GM23338 (cell line): ENCODE measurements around the gene ADCY3. TPM values are rescaled to one million over a fixed set of nuclear protein-coding genes. Genes with fewer than 3 reads are reported as not detected.

Source experiments
- ATAC-seq: fragments of 200-7000 bp; cut with Tn5 transposase; 3 replicates; pipeline ENCODE4 v1.9.1; 2020
- DNase-seq: peaks from one replicate; pipeline ENCODE4 v3.0.0-alpha.2; 2015; ENCODE audit warnings: low spot score
- H2AFZ ChIP-seq: fragments of 200-600 bp; sonication (generic); 2 replicates; pipeline ENCODE4 v1.8.0; 2016; ENCODE audit warnings: antibody characterized with exemption, mild to moderate bottlenecking, moderate library complexity
- H3F3A ChIP-seq: fragments of 200-600 bp; sonication (generic); replicated peaks from 2 replicates; pipeline ENCODE4 v1.8.0; 2017; ENCODE audit warnings: antibody characterized with exemption, mixed run types, low read depth
- H3K27ac ChIP-seq: fragments of 200-600 bp; sonication (generic); 2 replicates; pipeline ENCODE4 v1.6.1; 2016; ENCODE audit warnings: low read depth
- H3K27me3 ChIP-seq: fragments of 200-600 bp; sonication (generic); 2 replicates; pipeline ENCODE4 v1.8.0; 2016; ENCODE audit warnings: mild to moderate bottlenecking, mixed run types, moderate library complexity; ENCODE audit not compliant: insufficient read depth
- H3K36me3 ChIP-seq: fragments of 200-600 bp; sonication (generic); 2 replicates; pipeline ENCODE4 v1.8.0; 2016; ENCODE audit warnings: mild to moderate bottlenecking; ENCODE audit not compliant: insufficient read depth
- H3K4me1 ChIP-seq: fragments of 200-600 bp; sonication (generic); 2 replicates; pipeline ENCODE4 v1.8.0; 2016; ENCODE audit warnings: mild to moderate bottlenecking, moderate library complexity; ENCODE audit not compliant: insufficient read depth
- H3K4me2 ChIP-seq: fragments of 200-600 bp; sonication (generic); 2 replicates; pipeline ENCODE4 v1.7.1; 2017; ENCODE audit warnings: mixed run types
- H3K4me3 ChIP-seq: fragments of 200-600 bp; sonication (generic); 2 replicates; pipeline ENCODE4 v1.6.1; 2016; ENCODE audit warnings: mixed run types
- H3K79me2 ChIP-seq: fragments of 200-600 bp; sonication (generic); replicated peaks from 2 replicates; pipeline ENCODE4 v1.8.0; 2017; ENCODE audit warnings: mild to moderate bottlenecking; ENCODE audit not compliant: insufficient read depth
- H3K9me2 ChIP-seq: fragments of 200-600 bp; sonication (generic); 2 replicates; pipeline ENCODE4 v1.8.0; 2017; ENCODE audit not compliant: insufficient read depth
- H4K20me1 ChIP-seq: fragments of 200-600 bp; sonication (generic); replicated peaks from 2 replicates; pipeline ENCODE4 v1.8.0; 2017; ENCODE audit warnings: mild to moderate bottlenecking; ENCODE audit not compliant: insufficient read depth
- H3K27ac Mint-ChIP-seq: 2 replicates; pipeline ENCODE4 v1.8.0; 2020; ENCODE audit warnings: inconsistent platforms, mild to moderate bottlenecking, moderate library complexity, mixed read lengths
- H3K27me3 Mint-ChIP-seq: 3 replicates; pipeline ENCODE4 v1.8.0; 2022; ENCODE audit warnings: low read depth, mild to moderate bottlenecking, moderate library complexity, mixed read lengths, inconsistent platforms; ENCODE audit not compliant: insufficient read depth, poor library complexity
- H3K36me3 Mint-ChIP-seq: 3 replicates; pipeline ENCODE4 v1.8.0; 2021; ENCODE audit warnings: low read depth, mild to moderate bottlenecking, inconsistent platforms, moderate library complexity, mixed read lengths
- H3K4me1 Mint-ChIP-seq: 3 replicates; pipeline ENCODE4 v1.8.0; 2020; ENCODE audit warnings: mild to moderate bottlenecking, inconsistent platforms, mixed read lengths
- H3K4me3 Mint-ChIP-seq: 3 replicates; pipeline ENCODE4 v1.8.0; 2021; ENCODE audit warnings: moderate library complexity, mild to moderate bottlenecking, inconsistent platforms, mixed read lengths
- H3K9me3 Mint-ChIP-seq: 3 replicates; pipeline ENCODE4 v1.8.0; 2020; ENCODE audit warnings: moderate library complexity, mild to moderate bottlenecking, inconsistent platforms, mixed read lengths
- CREB1 ChIP-seq: fragments of 250-450 bp; sonication (Bioruptor Pico); IDR thresholded peaks from 2 replicates; pipeline ENCODE4 v1.5.0; 2020; ENCODE audit warnings: low read depth, mild to moderate bottlenecking, moderate library complexity
- JUNB ChIP-seq: IDR thresholded peaks from one replicate; pipeline ENCODE4 v1.6.1; 2016; ENCODE audit warnings: antibody characterized with exemption; ENCODE audit not compliant: unreplicated experiment
- ZNF114 ChIP-seq: fragments of 250-450 bp; sonication (Bioruptor Pico); IDR thresholded peaks from 2 replicates; pipeline ENCODE4 v1.5.0; 2020; ENCODE audit warnings: mild to moderate bottlenecking, moderate library complexity
- ZNF331 ChIP-seq: fragments of 250-450 bp; sonication (Bioruptor Pico); IDR thresholded peaks from 2 replicates; pipeline ENCODE4 v1.5.0; 2020; ENCODE audit warnings: low read depth, mild to moderate bottlenecking, moderate library complexity
- polyA plus RNA-seq: library from polyadenylated mRNA; unstranded; fragments of >200 nt; fragmentation: Nextera tagmentation; extraction: Ambion mirVana; gene quantifications from 2 replicates; pipeline ENCODE4 v1.2.1, GENCODE V29; 2016
- total RNA-seq: library from RNA; depleted of rRNA; stranded (reverse); fragments of >200 nt; shearing (Covaris generic); gene quantifications from 2 replicates; pipeline ENCODE4 v1.2.3, GENCODE V29; 2014
- TF ChIP-seq, protein P1 (sequence below): fragments of 250-450 bp; sonication (Bioruptor Pico); IDR thresholded peaks from 2 replicates; pipeline ENCODE4 v1.5.0; 2020; ENCODE audit warnings: mild to moderate bottlenecking, moderate library complexity
- TF ChIP-seq, protein P2 (sequence below): IDR thresholded peaks from 2 replicates; pipeline ENCODE4 v1.6.1; 2016; ENCODE audit warnings: antibody characterized with exemption
- TF ChIP-seq, protein P3 (sequence below): IDR thresholded peaks from one replicate; pipeline ENCODE4 v1.6.1; 2018; ENCODE audit warnings: antibody characterized with exemption; ENCODE audit not compliant: unreplicated experiment

ADCY3 gene
- total and polyA plus RNA-seq, 2 experiments from 2014 or later: 9.7 to 32.4 TPM

DNA sequence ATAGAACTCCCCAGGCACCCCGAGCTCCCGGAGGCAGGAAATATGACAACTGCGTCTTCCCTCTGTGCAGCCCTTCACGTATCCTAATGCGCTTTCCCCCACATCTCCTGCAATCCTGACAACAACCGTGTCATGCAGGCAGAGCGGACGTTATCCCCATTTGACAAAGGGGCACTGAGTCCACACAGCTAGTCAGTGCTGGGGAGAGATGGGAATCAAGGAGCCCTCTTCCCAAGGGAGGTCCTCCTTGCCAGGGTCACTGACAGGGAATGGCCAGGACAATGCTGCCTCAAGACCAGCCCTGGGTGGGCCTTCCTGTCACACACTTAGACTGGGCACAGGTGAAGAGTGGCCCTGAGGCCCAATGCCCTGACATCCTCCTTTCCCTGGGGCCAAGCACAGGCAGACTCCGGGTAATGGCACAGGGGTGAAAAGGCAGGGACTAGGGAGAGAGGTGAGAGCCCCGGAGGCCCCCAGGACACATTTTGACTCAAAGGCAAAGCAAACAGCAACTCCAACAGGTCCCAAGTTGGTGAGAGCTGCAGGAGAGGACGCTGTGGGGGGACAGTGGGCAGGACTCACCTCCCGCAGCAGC, 2.2 kb downstream of the ADCY3 start (continued):
- TF ChIP-seq, protein P1, sequence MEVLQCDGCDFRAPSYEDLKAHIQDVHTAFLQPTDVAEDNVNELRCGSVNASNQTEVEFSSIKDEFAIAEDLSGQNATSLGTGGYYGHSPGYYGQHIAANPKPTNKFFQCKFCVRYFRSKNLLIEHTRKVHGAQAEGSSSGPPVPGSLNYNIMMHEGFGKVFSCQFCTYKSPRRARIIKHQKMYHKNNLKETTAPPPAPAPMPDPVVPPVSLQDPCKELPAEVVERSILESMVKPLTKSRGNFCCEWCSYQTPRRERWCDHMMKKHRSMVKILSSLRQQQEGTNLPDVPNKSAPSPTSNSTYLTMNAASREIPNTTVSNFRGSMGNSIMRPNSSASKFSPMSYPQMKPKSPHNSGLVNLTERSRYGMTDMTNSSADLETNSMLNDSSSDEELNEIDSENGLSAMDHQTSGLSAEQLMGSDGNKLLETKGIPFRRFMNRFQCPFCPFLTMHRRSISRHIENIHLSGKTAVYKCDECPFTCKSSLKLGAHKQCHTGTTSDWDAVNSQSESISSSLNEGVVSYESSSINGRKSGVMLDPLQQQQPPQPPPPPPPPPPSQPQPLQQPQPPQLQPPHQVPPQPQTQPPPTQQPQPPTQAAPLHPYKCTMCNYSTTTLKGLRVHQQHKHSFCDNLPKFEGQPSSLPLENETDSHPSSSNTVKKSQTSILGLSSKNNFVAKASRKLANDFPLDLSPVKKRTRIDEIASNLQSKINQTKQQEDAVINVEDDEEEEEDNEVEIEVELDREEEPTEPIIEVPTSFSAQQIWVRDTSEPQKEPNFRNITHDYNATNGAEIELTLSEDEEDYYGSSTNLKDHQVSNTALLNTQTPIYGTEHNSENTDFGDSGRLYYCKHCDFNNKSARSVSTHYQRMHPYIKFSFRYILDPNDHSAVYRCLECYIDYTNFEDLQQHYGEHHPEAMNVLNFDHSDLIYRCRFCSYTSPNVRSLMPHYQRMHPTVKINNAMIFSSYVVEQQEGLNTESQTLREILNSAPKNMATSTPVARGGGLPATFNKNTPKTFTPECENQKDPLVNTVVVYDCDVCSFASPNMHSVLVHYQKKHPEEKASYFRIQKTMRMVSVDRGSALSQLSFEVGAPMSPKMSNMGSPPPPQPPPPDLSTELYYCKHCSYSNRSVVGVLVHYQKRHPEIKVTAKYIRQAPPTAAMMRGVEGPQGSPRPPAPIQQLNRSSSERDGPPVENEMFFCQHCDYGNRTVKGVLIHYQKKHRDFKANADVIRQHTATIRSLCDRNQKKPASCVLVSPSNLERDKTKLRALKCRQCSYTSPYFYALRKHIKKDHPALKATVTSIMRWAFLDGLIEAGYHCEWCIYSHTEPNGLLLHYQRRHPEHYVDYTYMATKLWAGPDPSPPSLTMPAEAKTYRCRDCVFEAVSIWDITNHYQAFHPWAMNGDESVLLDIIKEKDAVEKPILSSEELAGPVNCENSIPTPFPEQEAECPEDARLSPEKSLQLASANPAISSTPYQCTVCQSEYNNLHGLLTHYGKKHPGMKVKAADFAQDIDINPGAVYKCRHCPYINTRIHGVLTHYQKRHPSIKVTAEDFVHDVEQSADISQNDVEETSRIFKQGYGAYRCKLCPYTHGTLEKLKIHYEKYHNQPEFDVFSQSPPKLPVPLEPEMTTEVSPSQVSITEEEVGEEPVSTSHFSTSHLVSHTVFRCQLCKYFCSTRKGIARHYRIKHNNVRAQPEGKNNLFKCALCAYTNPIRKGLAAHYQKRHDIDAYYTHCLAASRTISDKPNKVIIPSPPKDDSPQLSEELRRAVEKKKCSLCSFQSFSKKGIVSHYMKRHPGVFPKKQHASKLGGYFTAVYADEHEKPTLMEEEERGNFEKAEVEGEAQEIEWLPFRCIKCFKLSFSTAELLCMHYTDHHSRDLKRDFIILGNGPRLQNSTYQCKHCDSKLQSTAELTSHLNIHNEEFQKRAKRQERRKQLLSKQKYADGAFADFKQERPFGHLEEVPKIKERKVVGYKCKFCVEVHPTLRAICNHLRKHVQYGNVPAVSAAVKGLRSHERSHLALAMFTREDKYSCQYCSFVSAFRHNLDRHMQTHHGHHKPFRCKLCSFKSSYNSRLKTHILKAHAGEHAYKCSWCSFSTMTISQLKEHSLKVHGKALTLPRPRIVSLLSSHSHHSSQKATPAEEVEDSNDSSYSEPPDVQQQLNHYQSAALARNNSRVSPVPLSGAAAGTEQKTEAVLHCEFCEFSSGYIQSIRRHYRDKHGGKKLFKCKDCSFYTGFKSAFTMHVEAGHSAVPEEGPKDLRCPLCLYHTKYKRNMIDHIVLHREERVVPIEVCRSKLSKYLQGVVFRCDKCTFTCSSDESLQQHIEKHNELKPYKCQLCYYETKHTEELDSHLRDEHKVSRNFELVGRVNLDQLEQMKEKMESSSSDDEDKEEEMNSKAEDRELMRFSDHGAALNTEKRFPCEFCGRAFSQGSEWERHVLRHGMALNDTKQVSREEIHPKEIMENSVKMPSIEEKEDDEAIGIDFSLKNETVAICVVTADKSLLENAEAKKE (CRISPR knock-in tag): no peak
- TF ChIP-seq ZNF331 (no peak), CREB1 (CRISPR knock-in tag) (no peak)

DNA sequence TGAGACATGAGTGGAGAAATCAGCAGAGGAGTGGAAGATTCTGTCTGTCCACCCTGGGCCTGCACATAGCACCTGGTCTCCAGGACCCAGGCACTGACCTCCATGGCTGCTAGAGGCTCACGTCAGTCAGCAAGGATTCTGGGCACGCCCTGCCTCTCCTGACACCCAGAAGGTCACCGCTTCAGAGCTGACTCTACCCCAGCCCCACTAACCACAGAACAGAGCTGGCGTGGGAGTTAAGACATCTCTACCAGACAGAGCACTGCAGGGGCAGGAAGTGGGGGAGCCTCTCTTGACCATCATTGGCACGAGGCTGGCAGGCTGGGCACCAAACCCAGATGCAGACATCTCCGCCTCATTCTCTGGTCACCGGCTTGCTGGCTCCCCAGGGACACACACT, 3.0 kb downstream of the ADCY3 start:
- 0 out of 3 replicates have a peak, but pooled peaks cover 3% of the 10 kb centered on the region for H3K9me3 Mint-ChIP-seq
- ATAC-seq (no peak), DNase-seq (no peak)
- peaks cover 11% of the 10 kb centered on the region; the same call in 1 of the 2 replicates for H4K20me1 ChIP-seq
- peaks cover 8% of the 10 kb centered on the region for H3K4me1 ChIP-seq
- H3K27me3 Mint-ChIP-seq: peaks cover 12% of the 10 kb centered on the region
- peaks cover 29% of the 10 kb centered on the region for H3K4me1 Mint-ChIP-seq
- H3K9me2 ChIP-seq: no peaks in the 10 kb centered on the region
- H3K4me2 ChIP-seq: no peak overlapping the region
- H3K79me2 ChIP-seq: peaks cover 20% of the 10 kb centered on the region
- H3K4me3 Mint-ChIP-seq: no peak overlapping the region
- H3K4me3 ChIP-seq: no peak overlapping the region
- H3K36me3 ChIP-seq: no peaks in the 10 kb centered on the region
- H3K27ac Mint-ChIP-seq: no peak overlapping the region
- H3K27me3 ChIP-seq: no peaks in the 10 kb centered on the region
- no peak overlapping the region for H2AFZ ChIP-seq
- H3K27ac ChIP-seq: no peak overlapping the region
- H3F3A ChIP-seq: peaks cover 4% of the 10 kb centered on the region; the same call in 1 of the 2 replicates
- H3K36me3 Mint-ChIP-seq: peaks cover 15% of the 10 kb centered on the region
- TF ChIP-seq, protein P2, sequence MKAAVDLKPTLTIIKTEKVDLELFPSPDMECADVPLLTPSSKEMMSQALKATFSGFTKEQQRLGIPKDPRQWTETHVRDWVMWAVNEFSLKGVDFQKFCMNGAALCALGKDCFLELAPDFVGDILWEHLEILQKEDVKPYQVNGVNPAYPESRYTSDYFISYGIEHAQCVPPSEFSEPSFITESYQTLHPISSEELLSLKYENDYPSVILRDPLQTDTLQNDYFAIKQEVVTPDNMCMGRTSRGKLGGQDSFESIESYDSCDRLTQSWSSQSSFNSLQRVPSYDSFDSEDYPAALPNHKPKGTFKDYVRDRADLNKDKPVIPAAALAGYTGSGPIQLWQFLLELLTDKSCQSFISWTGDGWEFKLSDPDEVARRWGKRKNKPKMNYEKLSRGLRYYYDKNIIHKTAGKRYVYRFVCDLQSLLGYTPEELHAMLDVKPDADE: no peak
- TF ChIP-seq ZNF331: no peak
- no peak for TF ChIP-seq JUNB
- no peak for TF ChIP-seq ZNF114
- TF ChIP-seq, protein P3, sequence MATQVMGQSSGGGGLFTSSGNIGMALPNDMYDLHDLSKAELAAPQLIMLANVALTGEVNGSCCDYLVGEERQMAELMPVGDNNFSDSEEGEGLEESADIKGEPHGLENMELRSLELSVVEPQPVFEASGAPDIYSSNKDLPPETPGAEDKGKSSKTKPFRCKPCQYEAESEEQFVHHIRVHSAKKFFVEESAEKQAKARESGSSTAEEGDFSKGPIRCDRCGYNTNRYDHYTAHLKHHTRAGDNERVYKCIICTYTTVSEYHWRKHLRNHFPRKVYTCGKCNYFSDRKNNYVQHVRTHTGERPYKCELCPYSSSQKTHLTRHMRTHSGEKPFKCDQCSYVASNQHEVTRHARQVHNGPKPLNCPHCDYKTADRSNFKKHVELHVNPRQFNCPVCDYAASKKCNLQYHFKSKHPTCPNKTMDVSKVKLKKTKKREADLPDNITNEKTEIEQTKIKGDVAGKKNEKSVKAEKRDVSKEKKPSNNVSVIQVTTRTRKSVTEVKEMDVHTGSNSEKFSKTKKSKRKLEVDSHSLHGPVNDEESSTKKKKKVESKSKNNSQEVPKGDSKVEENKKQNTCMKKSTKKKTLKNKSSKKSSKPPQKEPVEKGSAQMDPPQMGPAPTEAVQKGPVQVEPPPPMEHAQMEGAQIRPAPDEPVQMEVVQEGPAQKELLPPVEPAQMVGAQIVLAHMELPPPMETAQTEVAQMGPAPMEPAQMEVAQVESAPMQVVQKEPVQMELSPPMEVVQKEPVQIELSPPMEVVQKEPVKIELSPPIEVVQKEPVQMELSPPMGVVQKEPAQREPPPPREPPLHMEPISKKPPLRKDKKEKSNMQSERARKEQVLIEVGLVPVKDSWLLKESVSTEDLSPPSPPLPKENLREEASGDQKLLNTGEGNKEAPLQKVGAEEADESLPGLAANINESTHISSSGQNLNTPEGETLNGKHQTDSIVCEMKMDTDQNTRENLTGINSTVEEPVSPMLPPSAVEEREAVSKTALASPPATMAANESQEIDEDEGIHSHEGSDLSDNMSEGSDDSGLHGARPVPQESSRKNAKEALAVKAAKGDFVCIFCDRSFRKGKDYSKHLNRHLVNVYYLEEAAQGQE: no peak
